ENCODE measurements around the gene RPTOR.

The RPTOR gene

GRCh38 chr17:80681215-80681614 is 136.6 kb downstream of the RPTOR start:
- Histone ChIP-seq H3K9ac (ENCODE audit: low read depth, low read length, poor library complexity) (peak overlapping the region; percentile 50), H3K4me1 (ENCODE audit: control insufficient read depth in 2 of 2, insufficient read depth in 1 of 2, low read depth in 1 of 2, low read length in 2 of 2) (peaks cover 7 to 8% of the 10 kb centered on the region in 2 donors), H3K9me3 (replicated peaks in 1 of 2; ENCODE audit: control insufficient read depth in 2 of 2, insufficient read depth in 1 of 2, low read depth in 1 of 2, low read length in 2 of 2) (no peaks in the 10 kb centered on the region), H3K18ac (ENCODE audit: low read length) (no peak overlapping the region), H3K4ac (ENCODE audit: low read length) (no peak overlapping the region), H3K23ac (ENCODE audit: low read depth, low read length, poor library complexity) (no peak overlapping the region), H4K91ac (ENCODE audit: low read depth, low read length, poor library complexity) (no peak overlapping the region), H3K79me1 (ENCODE audit: low read depth, low read length) (no peaks in the 10 kb centered on the region), H3K27me3 (ENCODE audit: control insufficient read depth in 3 of 3, insufficient read depth in 3 of 3, low read depth in 1 of 3, low read length in 3 of 3) (no peaks in the 10 kb centered on the region), H3K27ac (replicated peaks; ENCODE audit: low read length) (no peak overlapping the region), H2BK15ac (ENCODE audit: low read length) (no peak overlapping the region), H2BK12ac (ENCODE audit: low read length) (no peak overlapping the region), H3K36me3 (replicated peaks in 1 of 2; ENCODE audit: control insufficient read depth in 2 of 2, insufficient read depth in 2 of 2, low read length in 2 of 2) (peaks cover 0 to 4% of the 10 kb centered on the region in 2 donors), H3K14ac (ENCODE audit: low read length) (peak overlapping the region; percentile 95), H3K4me2 (ENCODE audit: insufficient read depth, low read length, poor library complexity, severe bottlenecking) (no peak overlapping the region), H3K4me3 (ENCODE audit: low read length in 2 of 2) (no peak overlapping the region), H2BK120ac (ENCODE audit: low read depth, low read length) (no peak overlapping the region), H2AFZ (ENCODE audit: low read length) (no peak overlapping the region), H2AK5ac (ENCODE audit: low read depth, low read length) (no peak overlapping the region), H2BK5ac (ENCODE audit: low read length) (no peak overlapping the region), H4K8ac (ENCODE audit: low read depth, low read length) (no peak overlapping the region)
- no peak for DNase-seq (ENCODE audit: low spot score)
- WGBS, 2 donors (ENCODE audit: extremely low coverage in 2 of 2, insufficient read length in 2 of 2, insufficient replicate concordance in 1 of 2): no CpG with 5 or more reads among the region's 18 CpGs

GRCh38 chr17:80682372-80682771 is 137.7 kb downstream of the RPTOR start:
- Histone ChIP-seq H2BK5ac (ENCODE audit: low read length) (no peak overlapping the region), H4K91ac (ENCODE audit: low read depth, low read length, poor library complexity) (no peak overlapping the region), H3K27ac (replicated peaks; ENCODE audit: low read length) (no peak overlapping the region), H3K14ac (ENCODE audit: low read length) (no peak overlapping the region), H2AK5ac (ENCODE audit: low read depth, low read length) (no peak overlapping the region), H3K18ac (ENCODE audit: low read length) (no peak overlapping the region), H3K4ac (ENCODE audit: low read length) (no peak overlapping the region), H3K4me2 (ENCODE audit: insufficient read depth, low read length, poor library complexity, severe bottlenecking) (no peak overlapping the region), H3K36me3 (replicated peaks in 1 of 2; ENCODE audit: control insufficient read depth in 2 of 2, insufficient read depth in 2 of 2, low read length in 2 of 2) (peaks cover 0 to 4% of the 10 kb centered on the region in 2 donors), H4K8ac (ENCODE audit: low read depth, low read length) (no peak overlapping the region), H3K4me1 (ENCODE audit: control insufficient read depth in 2 of 2, insufficient read depth in 1 of 2, low read depth in 1 of 2, low read length in 2 of 2) (peaks cover 7 to 8% of the 10 kb centered on the region in 2 donors), H2BK15ac (ENCODE audit: low read length) (no peak overlapping the region), H2BK12ac (ENCODE audit: low read length) (no peak overlapping the region), H3K9me3 (replicated peaks in 1 of 2; ENCODE audit: control insufficient read depth in 2 of 2, insufficient read depth in 1 of 2, low read depth in 1 of 2, low read length in 2 of 2) (no peaks in the 10 kb centered on the region), H3K4me3 (ENCODE audit: low read length in 2 of 2) (no peak overlapping the region), H3K23ac (ENCODE audit: low read depth, low read length, poor library complexity) (no peak overlapping the region), H3K79me1 (ENCODE audit: low read depth, low read length) (peaks cover 2% of the 10 kb centered on the region), H3K27me3 (ENCODE audit: control insufficient read depth in 3 of 3, insufficient read depth in 3 of 3, low read depth in 1 of 3, low read length in 3 of 3) (no peaks in the 10 kb centered on the region), H2BK120ac (ENCODE audit: low read depth, low read length) (no peak overlapping the region), H2AFZ (ENCODE audit: low read length) (no peak overlapping the region), H3K9ac (ENCODE audit: low read depth, low read length, poor library complexity) (no peak overlapping the region)
- WGBS, 2 donors (ENCODE audit: extremely low coverage in 2 of 2, insufficient read length in 2 of 2, insufficient replicate concordance in 1 of 2): no CpG with 5 or more reads among the region's 6 CpGs
- no peak for DNase-seq (ENCODE audit: low spot score)

- no peak overlapping the region for H3K23ac ChIP-seq (ENCODE audit: low read depth, low read length, poor library complexity)
- no peak overlapping the region for H2AK5ac ChIP-seq (ENCODE audit: low read depth, low read length)
- H2BK15ac ChIP-seq (ENCODE audit: low read length): no peak overlapping the region
- no CpG with 5 or more reads among the region's 10 CpGs for WGBS, 2 donors (ENCODE audit: extremely low coverage in 2 of 2, insufficient read length in 2 of 2, insufficient replicate concordance in 1 of 2)
- no peak overlapping the region for H3K27ac ChIP-seq (replicated peaks; ENCODE audit: low read length)
- H3K18ac ChIP-seq (ENCODE audit: low read length): no peak overlapping the region
- H2BK120ac ChIP-seq (ENCODE audit: low read depth, low read length): no peak overlapping the region
- no peak overlapping the region for H3K4me3 ChIP-seq (ENCODE audit: low read length in 2 of 2)
- H3K9ac ChIP-seq (ENCODE audit: low read depth, low read length, poor library complexity): no peak overlapping the region
- H3K9me3 ChIP-seq (replicated peaks in 1 of 2; ENCODE audit: control insufficient read depth in 2 of 2, insufficient read depth in 1 of 2, low read depth in 1 of 2, low read length in 2 of 2): no peaks in the 10 kb centered on the region
- peaks cover 2% of the 10 kb centered on the region for H3K79me1 ChIP-seq (ENCODE audit: low read depth, low read length)
- H2BK12ac ChIP-seq (ENCODE audit: low read length): no peak overlapping the region
- H4K8ac ChIP-seq (ENCODE audit: low read depth, low read length): no peak overlapping the region
- no peak overlapping the region for H2BK5ac ChIP-seq (ENCODE audit: low read length)
- H3K27me3 ChIP-seq (ENCODE audit: control insufficient read depth in 3 of 3, insufficient read depth in 3 of 3, low read depth in 1 of 3, low read length in 3 of 3): no peaks in the 10 kb centered on the region
- peaks cover 0 to 4% of the 10 kb centered on the region in 2 donors for H3K36me3 ChIP-seq (replicated peaks in 1 of 2; ENCODE audit: control insufficient read depth in 2 of 2, insufficient read depth in 2 of 2, low read length in 2 of 2)
- peaks cover 5 to 6% of the 10 kb centered on the region in 2 donors for H3K4me1 ChIP-seq (ENCODE audit: control insufficient read depth in 2 of 2, insufficient read depth in 1 of 2, low read depth in 1 of 2, low read length in 2 of 2)
- no peak overlapping the region for H4K91ac ChIP-seq (ENCODE audit: low read depth, low read length, poor library complexity)
- H2AFZ ChIP-seq (ENCODE audit: low read length): no peak overlapping the region
- no peak overlapping the region for H3K14ac ChIP-seq (ENCODE audit: low read length)
- no peak overlapping the region for H3K4me2 ChIP-seq (ENCODE audit: insufficient read depth, low read length, poor library complexity, severe bottlenecking)
- H3K4ac ChIP-seq (ENCODE audit: low read length): no peak overlapping the region
- DNase-seq (ENCODE audit: low spot score): no peak
Observed at GRCh38 chr17:80683625-80684104, 139.0 kb downstream of the RPTOR start.

GRCh38 chr17:80687839-80688238 is 143.2 kb downstream of the RPTOR start:
- Histone ChIP-seq H2BK15ac (ENCODE audit: low read length) (no peak overlapping the region), H3K4ac (ENCODE audit: low read length) (no peak overlapping the region), H4K8ac (ENCODE audit: low read depth, low read length) (no peak overlapping the region), H3K4me2 (ENCODE audit: insufficient read depth, low read length, poor library complexity, severe bottlenecking) (no peak overlapping the region), H3K4me3 (ENCODE audit: low read length in 2 of 2) (no peak overlapping the region), H3K36me3 (replicated peaks in 1 of 2; ENCODE audit: control insufficient read depth in 2 of 2, insufficient read depth in 2 of 2, low read length in 2 of 2) (peaks cover 0 to 4% of the 10 kb centered on the region in 2 donors), H2BK12ac (ENCODE audit: low read length) (no peak overlapping the region), H2BK5ac (ENCODE audit: low read length) (no peak overlapping the region), H4K91ac (ENCODE audit: low read depth, low read length, poor library complexity) (no peak overlapping the region), H2AFZ (ENCODE audit: low read length) (no peak overlapping the region), H3K27ac (replicated peaks; ENCODE audit: low read length) (no peak overlapping the region), H3K79me1 (ENCODE audit: low read depth, low read length) (peaks cover 2% of the 10 kb centered on the region), H2AK5ac (ENCODE audit: low read depth, low read length) (no peak overlapping the region), H2BK120ac (ENCODE audit: low read depth, low read length) (no peak overlapping the region), H3K23ac (ENCODE audit: low read depth, low read length, poor library complexity) (no peak overlapping the region), H3K9me3 (replicated peaks in 1 of 2; ENCODE audit: control insufficient read depth in 2 of 2, insufficient read depth in 1 of 2, low read depth in 1 of 2, low read length in 2 of 2) (peaks cover 3% of the 10 kb centered on the region in 2 donors), H3K4me1 (ENCODE audit: control insufficient read depth in 2 of 2, insufficient read depth in 1 of 2, low read depth in 1 of 2, low read length in 2 of 2) (peaks cover 2 to 4% of the 10 kb centered on the region in 2 donors), H3K27me3 (ENCODE audit: control insufficient read depth in 3 of 3, insufficient read depth in 3 of 3, low read depth in 1 of 3, low read length in 3 of 3) (no peaks in the 10 kb centered on the region), H3K14ac (ENCODE audit: low read length) (no peak overlapping the region), H3K18ac (ENCODE audit: low read length) (no peak overlapping the region), H3K9ac (ENCODE audit: low read depth, low read length, poor library complexity) (no peak overlapping the region)
- WGBS, 2 donors (ENCODE audit: extremely low coverage in 2 of 2, insufficient read length in 2 of 2, insufficient replicate concordance in 1 of 2): no CpG with 5 or more reads among the region's 9 CpGs
- DNase-seq (ENCODE audit: low spot score): no peak

All from neuronal stem cell (in vitro differentiated cells).